Neural progenitor cell (in vitro differentiated cells): ENCODE results near the gene SHE. TPM values are rescaled to one million over a fixed set of nuclear protein-coding genes. Genes with fewer than 3 reads are reported as not detected.
"Not testable (repeated sequence)": the region's sequence is repeated elsewhere in the genome, so short reads cannot be mapped to it uniquely, and the experiment has no call there.

Experiments used
- DNase-seq: peaks from one replicate; pipeline ENCODE4 v3.0.0-alpha.2; 2016; ENCODE audit warnings: low spot score
- H2AFZ ChIP-seq: fragments of 200-600 bp; sonication (generic); replicated peaks from 2 replicates; pipeline ENCODE4 v1.6.1; 2016; ENCODE audit warnings: antibody characterized with exemption
- H3F3A ChIP-seq: fragments of 200-600 bp; sonication (generic); 2 replicates; pipeline ENCODE4 v1.6.1; 2016; ENCODE audit warnings: antibody characterized with exemption, low read depth
- H3K27ac ChIP-seq: fragments of 200-600 bp; sonication (generic); 2 replicates; pipeline ENCODE4 v1.5.1; 2016; ENCODE audit warnings: mild to moderate bottlenecking
- H3K27me3 ChIP-seq: fragments of 200-600 bp; sonication (generic); 2 replicates; pipeline ENCODE4 v1.6.1; 2016; ENCODE audit warnings: mild to moderate bottlenecking, moderate library complexity
- H3K36me3 ChIP-seq: fragments of 200-600 bp; sonication (generic); 2 replicates; pipeline ENCODE4 v1.5.1; 2016
- H3K4me1 ChIP-seq: fragments of 200-600 bp; sonication (generic); 2 replicates; pipeline ENCODE4 v1.6.1; 2016; ENCODE audit warnings: mixed run types
- H3K4me2 ChIP-seq: fragments of 200-600 bp; sonication (generic); 2 replicates; pipeline ENCODE4 v1.6.1; 2016
- H3K4me3 ChIP-seq: fragments of 200-600 bp; sonication (generic); 2 replicates; pipeline ENCODE4 v1.5.1; 2016
- H3K79me2 ChIP-seq: fragments of 200-600 bp; sonication (generic); 2 replicates; pipeline ENCODE4 v1.6.1; 2016; ENCODE audit warnings: low read depth
- H3K9ac ChIP-seq: fragments of 200-600 bp; sonication (generic); 2 replicates; pipeline ENCODE4 v1.6.1; 2016
- H3K9me3 ChIP-seq: fragments of 200-600 bp; sonication (generic); 2 replicates; pipeline ENCODE4 v1.5.1; 2016; ENCODE audit warnings: low read depth
- H4K20me1 ChIP-seq: fragments of 200-600 bp; sonication (generic); 2 replicates; pipeline ENCODE4 v1.6.1; 2016; ENCODE audit warnings: low read depth
- H3K27ac Mint-ChIP-seq: 3 replicates; pipeline ENCODE4 v1.8.0; 2021; ENCODE audit warnings: mixed read lengths
- H3K27me3 Mint-ChIP-seq: 2 replicates; pipeline ENCODE4 v1.8.0; 2022; ENCODE audit warnings: low read depth, mild to moderate bottlenecking, inconsistent platforms, moderate library complexity, mixed read lengths; ENCODE audit not compliant: insufficient read depth
- H3K36me3 Mint-ChIP-seq: 3 replicates; pipeline ENCODE4 v1.8.0; 2021; ENCODE audit warnings: mixed read lengths
- H3K4me1 Mint-ChIP-seq: 3 replicates; pipeline ENCODE4 v1.8.0; 2021; ENCODE audit warnings: mixed read lengths
- H3K4me3 Mint-ChIP-seq: 3 replicates; pipeline ENCODE4 v1.8.0; 2021; ENCODE audit warnings: mild to moderate bottlenecking, moderate library complexity, mixed read lengths
- H3K9me3 Mint-ChIP-seq: 3 replicates; pipeline ENCODE4 v1.8.0; 2020; ENCODE audit warnings: mixed read lengths
- EZH2 ChIP-seq: fragments of 200-600 bp; sonication (generic); IDR thresholded peaks from 2 replicates; pipeline ENCODE4 v1.6.1; 2017; ENCODE audit warnings: antibody characterized with exemption, mild to moderate bottlenecking, moderate library complexity
- EZH2phosphoT487 ChIP-seq: fragments of 200-600 bp; sonication (generic); IDR thresholded peaks from 2 replicates; pipeline ENCODE4 v1.6.1; 2017; ENCODE audit warnings: antibody characterized with exemption
- total RNA-seq: library from RNA; depleted of rRNA; stranded (reverse); fragments of >200 nt; gene quantifications from 2 replicates; pipeline ENCODE4 v1.2.3, GENCODE V29; 2015; ENCODE audit warnings: low replicate concordance
- TF ChIP-seq, protein P1 (sequence below): fragments of 200-600 bp; sonication (generic); IDR thresholded peaks from 2 replicates; pipeline ENCODE4 v1.5.1; 2017; ENCODE audit warnings: antibody characterized with exemption, mild to moderate bottlenecking

Gene SHE
- total RNA-seq, 1 donor from 2014 or later, result 0.04 TPM

DNA sequence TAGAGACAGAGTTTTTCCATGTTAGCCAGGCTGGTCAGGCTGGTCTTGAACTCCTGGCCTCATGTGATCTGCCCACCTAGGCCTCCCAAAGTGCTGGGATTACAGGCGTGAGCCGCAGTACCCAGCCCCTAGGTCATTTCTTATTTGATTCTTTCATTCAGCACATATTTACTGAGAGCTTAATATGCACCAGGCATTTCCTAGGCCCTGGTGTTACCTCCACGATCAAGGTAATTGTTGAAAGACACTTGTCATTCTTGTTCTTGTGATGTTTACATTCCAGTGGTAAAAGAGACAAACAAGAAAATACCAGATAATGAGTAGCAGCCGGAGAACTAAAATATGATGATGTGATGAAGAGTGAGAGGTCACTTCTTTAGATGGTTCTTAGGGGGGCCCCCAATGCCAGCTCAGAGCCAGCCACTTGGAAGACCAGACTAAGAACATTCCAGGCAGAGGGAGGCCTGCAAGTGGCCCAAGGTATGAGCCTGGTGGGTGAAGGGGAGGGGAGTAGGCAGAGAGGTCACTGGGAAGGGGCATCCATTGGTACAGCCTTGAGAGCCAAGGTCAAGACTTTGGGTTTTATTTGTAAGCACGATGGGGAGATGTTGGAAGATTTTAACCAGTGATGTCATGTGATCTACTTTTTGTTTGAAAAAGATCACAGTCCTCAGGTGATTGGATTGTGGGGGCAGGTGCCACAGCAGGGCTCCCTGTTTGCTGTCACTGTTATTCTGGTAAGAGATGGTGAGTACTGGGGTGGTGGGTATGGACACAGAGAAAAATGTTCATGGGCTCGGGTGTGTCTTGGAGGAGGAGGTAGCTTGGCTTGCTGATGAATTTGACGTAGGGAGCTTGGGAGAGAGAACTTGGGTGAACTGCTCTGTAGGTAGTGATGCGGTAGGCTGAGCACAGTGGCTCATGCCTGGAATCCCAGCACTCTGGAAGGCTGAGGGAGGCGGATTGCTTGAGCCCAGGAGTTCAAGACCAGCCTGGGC lies 37.6 kb upstream of the SHE start:
- H3K36me3 ChIP-seq, result no peaks in the 10 kb centered on the region
- H3K9ac ChIP-seq, result no peak overlapping the region
- no peak overlapping the region for H3K27ac ChIP-seq
- TF ChIP-seq, protein P1, sequence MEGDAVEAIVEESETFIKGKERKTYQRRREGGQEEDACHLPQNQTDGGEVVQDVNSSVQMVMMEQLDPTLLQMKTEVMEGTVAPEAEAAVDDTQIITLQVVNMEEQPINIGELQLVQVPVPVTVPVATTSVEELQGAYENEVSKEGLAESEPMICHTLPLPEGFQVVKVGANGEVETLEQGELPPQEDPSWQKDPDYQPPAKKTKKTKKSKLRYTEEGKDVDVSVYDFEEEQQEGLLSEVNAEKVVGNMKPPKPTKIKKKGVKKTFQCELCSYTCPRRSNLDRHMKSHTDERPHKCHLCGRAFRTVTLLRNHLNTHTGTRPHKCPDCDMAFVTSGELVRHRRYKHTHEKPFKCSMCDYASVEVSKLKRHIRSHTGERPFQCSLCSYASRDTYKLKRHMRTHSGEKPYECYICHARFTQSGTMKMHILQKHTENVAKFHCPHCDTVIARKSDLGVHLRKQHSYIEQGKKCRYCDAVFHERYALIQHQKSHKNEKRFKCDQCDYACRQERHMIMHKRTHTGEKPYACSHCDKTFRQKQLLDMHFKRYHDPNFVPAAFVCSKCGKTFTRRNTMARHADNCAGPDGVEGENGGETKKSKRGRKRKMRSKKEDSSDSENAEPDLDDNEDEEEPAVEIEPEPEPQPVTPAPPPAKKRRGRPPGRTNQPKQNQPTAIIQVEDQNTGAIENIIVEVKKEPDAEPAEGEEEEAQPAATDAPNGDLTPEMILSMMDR, result no peak
- TF ChIP-seq EZH2phosphoT487 (no peak), EZH2 (no peak)
- no peak overlapping the region for H3K4me2 ChIP-seq
- no peaks in the 10 kb centered on the region for H3F3A ChIP-seq
- Mint-ChIP-seq H3K4me3 (no peak overlapping the region), H3K36me3 (no peaks in the 10 kb centered on the region), H3K9me3 (peaks cover 4% of the 10 kb centered on the region), H3K27me3 (peaks cover 17% of the 10 kb centered on the region), H3K27ac (peak overlapping the region; percentile 55), H3K4me1 (peaks cover 3% of the 10 kb centered on the region)
- no peaks in the 10 kb centered on the region for H3K4me1 ChIP-seq
- H2AFZ ChIP-seq, result no peak overlapping the region
- H3K79me2 ChIP-seq, result no peaks in the 10 kb centered on the region
- H3K27me3 ChIP-seq, result no peaks in the 10 kb centered on the region
- H3K9me3 ChIP-seq, result no peaks in the 10 kb centered on the region
- DNase-seq, result no peak
- no peaks in the 10 kb centered on the region for H4K20me1 ChIP-seq
- no peak overlapping the region for H3K4me3 ChIP-seq

DNA sequence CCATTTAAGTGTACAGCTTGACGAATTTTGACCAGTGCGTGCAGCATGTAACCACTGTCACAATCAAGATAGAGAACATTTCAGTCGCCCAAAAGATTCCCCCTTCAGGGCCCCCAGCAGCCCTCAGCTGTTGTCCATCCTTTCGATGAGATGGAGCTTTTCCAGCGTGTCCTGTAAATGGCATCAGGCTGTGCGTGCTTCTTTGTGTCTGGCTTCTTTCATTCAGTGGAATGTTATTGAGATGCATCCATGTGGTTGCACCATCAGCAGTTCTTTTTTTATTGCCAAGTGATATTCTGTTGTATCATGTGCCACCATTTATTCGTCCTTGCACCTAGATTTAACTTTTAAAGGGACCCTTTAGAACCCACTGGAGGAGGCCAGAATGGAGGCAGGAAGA lies 34.4 kb upstream of the SHE start:
- H3K9me3 Mint-ChIP-seq, result peaks cover 7% of the 10 kb centered on the region
- H3K36me3 Mint-ChIP-seq, result no peaks in the 10 kb centered on the region
- peaks cover 7% of the 10 kb centered on the region for H3K4me1 Mint-ChIP-seq
- Histone ChIP-seq H4K20me1 (no peaks in the 10 kb centered on the region), H3K4me1 (no peaks in the 10 kb centered on the region), H2AFZ (no peak overlapping the region), H3F3A (no peaks in the 10 kb centered on the region), H3K36me3 (no peaks in the 10 kb centered on the region), H3K27me3 (no peaks in the 10 kb centered on the region), H3K9me3 (no peaks in the 10 kb centered on the region), H3K9ac (no peak overlapping the region), H3K4me2 (no peak overlapping the region), H3K27ac (no peak overlapping the region), H3K4me3 (no peak overlapping the region), H3K79me2 (no peaks in the 10 kb centered on the region)
- H3K27ac Mint-ChIP-seq, result no peak overlapping the region
- DNase-seq, result no peak
- peaks cover 13% of the 10 kb centered on the region for H3K27me3 Mint-ChIP-seq
- TF ChIP-seq EZH2, result no peak
- no peak overlapping the region for H3K4me3 Mint-ChIP-seq

DNA sequence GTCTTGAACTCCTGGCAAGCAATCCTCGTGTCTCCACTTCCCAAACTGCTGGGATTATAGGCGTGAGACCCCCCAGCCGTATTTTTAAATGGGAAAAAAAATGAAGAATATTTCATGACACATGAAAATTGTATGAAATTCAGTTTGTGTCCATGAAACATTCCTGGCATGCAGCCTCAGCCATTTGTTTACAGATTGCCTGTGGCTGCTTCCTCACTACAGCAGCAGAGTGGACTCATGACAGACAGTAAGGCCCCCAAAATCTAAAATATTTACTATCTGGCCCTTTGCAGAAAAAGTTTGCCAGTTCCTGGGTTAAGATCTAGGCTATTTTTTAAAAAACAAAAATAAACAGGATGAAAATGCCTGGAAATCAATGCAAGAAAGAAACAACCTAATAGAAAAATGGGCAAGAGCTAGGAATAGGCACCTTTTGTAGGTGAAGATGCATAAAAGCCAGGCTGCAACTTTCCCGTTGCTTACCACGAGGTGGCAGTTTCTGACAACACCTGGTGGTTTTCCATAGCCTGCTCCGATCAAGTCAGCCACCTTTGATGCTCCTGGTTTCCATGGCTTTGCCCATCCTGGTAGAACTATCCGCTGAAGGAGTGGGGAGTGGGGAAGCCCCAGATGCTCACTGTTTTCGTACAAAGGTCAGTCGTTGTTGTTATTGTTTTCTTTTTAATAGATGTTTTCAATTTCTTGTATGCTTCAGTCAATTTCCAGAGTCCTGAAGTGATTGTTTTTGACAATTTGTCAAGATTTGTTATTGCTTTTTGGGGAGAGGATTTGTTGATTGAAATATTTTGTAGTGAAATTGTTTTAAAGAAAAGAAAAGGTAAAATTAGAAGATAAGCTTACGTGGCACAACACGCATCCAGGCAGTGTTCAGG lies 32.0 kb upstream of the SHE start:
- Histone ChIP-seq H2AFZ (no peak overlapping the region), H3K4me3 (no peak overlapping the region), H3K9ac (no peak overlapping the region), H3K9me3 (no peaks in the 10 kb centered on the region), H4K20me1 (no peaks in the 10 kb centered on the region), H3K4me1 (no peaks in the 10 kb centered on the region), H3K27ac (no peak overlapping the region), H3F3A (no peaks in the 10 kb centered on the region), H3K4me2 (no peak overlapping the region), H3K36me3 (no peaks in the 10 kb centered on the region), H3K79me2 (no peaks in the 10 kb centered on the region), H3K27me3 (no peaks in the 10 kb centered on the region)
- H3K4me1 Mint-ChIP-seq, result peaks cover 4% of the 10 kb centered on the region
- peak; percentile 70 for DNase-seq
- H3K27ac Mint-ChIP-seq, result no peak overlapping the region
- H3K4me3 Mint-ChIP-seq, result no peak overlapping the region
- TF ChIP-seq, protein P1, result peak; percentile 65
- TF ChIP-seq EZH2, result no peak
- no peak for TF ChIP-seq EZH2phosphoT487
- H3K36me3 Mint-ChIP-seq, result no peaks in the 10 kb centered on the region
- H3K27me3 Mint-ChIP-seq, result peaks cover 12% of the 10 kb centered on the region
- peaks cover 7% of the 10 kb centered on the region for H3K9me3 Mint-ChIP-seq

DNA sequence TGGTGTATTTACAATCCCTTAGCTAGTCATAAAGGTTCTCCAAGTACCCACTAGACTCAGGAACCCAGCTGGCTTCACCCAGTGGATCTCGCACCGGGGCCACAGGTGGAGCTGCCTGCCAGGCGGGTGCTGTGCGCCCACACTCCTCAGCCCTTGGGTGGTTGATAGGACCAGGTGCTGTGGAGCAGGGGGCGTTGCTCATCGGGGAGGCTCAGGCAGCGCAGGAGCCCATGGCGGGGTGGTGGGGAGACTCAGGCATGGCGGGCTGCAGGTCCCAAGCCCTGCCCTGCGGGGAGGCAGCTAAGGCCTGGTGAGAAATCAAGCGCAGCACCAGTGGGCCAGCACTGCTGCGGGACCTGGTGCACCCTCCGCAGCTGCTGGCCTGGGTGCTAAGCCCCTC lies 29.7 kb upstream of the SHE start:
- H3K9ac ChIP-seq, H3K9me3 ChIP-seq, H3K4me3 Mint-ChIP-seq, H3K27ac ChIP-seq, H3K4me3 ChIP-seq, H3K4me1 ChIP-seq, H3K9me3 Mint-ChIP-seq, DNase-seq, H3K27me3 Mint-ChIP-seq, H3K27ac Mint-ChIP-seq, H2AFZ ChIP-seq, H3K27me3 ChIP-seq, H3K36me3 Mint-ChIP-seq, H3K4me2 ChIP-seq, H3K4me1 Mint-ChIP-seq, H4K20me1 ChIP-seq, H3F3A ChIP-seq, H3K36me3 ChIP-seq, H3K79me2 ChIP-seq: not testable (repeated sequence)
